ENCODE results near the gene DYNLT4. TPM values are rescaled to one million over a fixed set of nuclear protein-coding genes. Genes with fewer than 3 reads are reported as not detected.

Gene DYNLT4
- total RNA-seq, 1 experiment from 2014 or later, result 0.31 TPM

DNA sequence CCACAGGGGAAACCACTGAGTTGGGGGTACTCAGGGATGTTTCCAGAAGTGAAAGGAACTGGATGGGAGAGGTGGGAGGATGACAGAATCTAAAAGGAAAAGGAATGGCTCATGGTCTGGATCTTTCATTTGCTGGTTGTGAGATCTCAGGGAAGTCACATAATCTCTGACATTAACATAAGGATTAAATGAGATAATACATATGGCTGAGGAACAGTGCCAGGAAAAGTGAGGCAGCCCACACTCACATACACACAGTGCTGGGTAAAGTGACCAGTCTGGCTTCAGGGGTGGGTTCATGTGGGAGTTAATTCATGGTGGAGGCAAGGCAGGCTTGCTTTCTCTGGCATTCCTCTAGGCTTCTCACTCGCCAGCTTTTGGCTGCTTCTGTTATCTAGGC, 39.8 kb upstream of the DYNLT4 start (continued):
- TF ChIP-seq, protein P1, sequence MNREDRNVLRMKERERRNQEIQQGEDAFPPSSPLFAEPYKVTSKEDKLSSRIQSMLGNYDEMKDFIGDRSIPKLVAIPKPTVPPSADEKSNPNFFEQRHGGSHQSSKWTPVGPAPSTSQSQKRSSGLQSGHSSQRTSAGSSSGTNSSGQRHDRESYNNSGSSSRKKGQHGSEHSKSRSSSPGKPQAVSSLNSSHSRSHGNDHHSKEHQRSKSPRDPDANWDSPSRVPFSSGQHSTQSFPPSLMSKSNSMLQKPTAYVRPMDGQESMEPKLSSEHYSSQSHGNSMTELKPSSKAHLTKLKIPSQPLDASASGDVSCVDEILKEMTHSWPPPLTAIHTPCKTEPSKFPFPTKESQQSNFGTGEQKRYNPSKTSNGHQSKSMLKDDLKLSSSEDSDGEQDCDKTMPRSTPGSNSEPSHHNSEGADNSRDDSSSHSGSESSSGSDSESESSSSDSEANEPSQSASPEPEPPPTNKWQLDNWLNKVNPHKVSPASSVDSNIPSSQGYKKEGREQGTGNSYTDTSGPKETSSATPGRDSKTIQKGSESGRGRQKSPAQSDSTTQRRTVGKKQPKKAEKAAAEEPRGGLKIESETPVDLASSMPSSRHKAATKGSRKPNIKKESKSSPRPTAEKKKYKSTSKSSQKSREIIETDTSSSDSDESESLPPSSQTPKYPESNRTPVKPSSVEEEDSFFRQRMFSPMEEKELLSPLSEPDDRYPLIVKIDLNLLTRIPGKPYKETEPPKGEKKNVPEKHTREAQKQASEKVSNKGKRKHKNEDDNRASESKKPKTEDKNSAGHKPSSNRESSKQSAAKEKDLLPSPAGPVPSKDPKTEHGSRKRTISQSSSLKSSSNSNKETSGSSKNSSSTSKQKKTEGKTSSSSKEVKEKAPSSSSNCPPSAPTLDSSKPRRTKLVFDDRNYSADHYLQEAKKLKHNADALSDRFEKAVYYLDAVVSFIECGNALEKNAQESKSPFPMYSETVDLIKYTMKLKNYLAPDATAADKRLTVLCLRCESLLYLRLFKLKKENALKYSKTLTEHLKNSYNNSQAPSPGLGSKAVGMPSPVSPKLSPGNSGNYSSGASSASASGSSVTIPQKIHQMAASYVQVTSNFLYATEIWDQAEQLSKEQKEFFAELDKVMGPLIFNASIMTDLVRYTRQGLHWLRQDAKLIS (CRISPR knock-in tag; IDR thresholded peaks at IDR 0.05; ENCODE audit: borderline replicate concordance), result no peak

DNA sequence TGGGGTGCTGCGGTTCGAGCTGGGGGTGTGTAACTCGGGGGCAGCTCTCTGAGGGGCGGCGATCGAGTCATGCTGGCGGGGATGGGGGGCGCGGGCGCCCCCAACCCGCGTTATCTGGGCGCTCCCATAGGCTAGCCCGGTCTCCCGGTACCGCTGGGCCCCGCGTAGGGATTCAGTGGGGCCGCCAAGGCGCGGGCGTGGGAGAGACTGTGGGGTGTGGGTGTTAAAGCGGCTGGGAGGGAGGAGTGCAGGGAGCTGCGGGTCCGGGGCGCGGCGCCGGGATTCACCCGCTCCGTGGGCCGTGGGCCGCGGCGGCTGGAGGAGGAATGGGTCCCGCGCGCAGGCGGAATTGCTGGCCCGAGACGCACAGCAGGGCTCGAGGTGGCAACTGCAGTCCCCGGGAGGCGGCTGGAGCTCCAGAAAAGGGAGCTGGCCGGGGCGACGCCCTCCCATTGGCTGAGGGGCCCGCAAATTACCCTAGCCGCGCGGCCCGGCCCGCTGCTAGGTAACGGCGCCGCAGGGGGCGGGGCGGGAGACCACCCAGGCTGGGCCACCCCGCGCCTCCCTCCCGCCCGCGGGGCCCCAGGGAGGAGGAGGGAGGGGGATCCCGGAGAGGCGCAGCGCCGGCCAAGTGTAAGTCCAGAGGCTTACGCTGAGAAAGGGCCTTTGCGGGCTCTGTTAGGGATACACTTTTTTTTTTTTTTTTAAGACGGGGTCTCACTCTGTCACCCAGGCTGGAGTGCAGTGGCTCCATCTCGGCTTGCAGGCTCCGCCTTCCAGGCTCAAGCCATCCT, 35.9 kb upstream of the DYNLT4 start, which contains the start of gene PTCH2:
TSS of gene PTCH2 (minus strand) at position 392 of the 794 bp plus-strand sequence. CDS start at position 71, 321 bp downstream.
- DNase-seq (ENCODE audit: low spot score) (peak; percentile 91), ATAC-seq (peak; percentile 93)
- peaks cover 4% of the 10 kb centered on the region; the same call in 1 of the 2 replicates for H3K4me1 Mint-ChIP-seq
- TF ChIP-seq, protein P2, sequence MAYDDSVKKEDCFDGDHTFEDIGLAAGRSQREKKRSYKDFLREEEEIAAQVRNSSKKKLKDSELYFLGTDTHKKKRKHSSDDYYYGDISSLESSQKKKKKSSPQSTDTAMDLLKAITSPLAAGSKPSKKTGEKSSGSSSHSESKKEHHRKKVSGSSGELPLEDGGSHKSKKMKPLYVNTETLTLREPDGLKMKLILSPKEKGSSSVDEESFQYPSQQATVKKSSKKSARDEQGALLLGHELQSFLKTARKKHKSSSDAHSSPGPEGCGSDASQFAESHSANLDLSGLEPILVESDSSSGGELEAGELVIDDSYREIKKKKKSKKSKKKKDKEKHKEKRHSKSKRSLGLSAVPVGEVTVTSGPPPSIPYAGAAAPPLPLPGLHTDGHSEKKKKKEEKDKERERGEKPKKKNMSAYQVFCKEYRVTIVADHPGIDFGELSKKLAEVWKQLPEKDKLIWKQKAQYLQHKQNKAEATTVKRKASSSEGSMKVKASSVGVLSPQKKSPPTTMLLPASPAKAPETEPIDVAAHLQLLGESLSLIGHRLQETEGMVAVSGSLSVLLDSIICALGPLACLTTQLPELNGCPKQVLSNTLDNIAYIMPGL (CRISPR knock-in tag; IDR thresholded peaks at IDR 0.05), result 0 out of 2 replicates have a peak, but pooled peaks have one; percentile 15
- TF ChIP-seq FOXK1 (CRISPR knock-in tag; IDR thresholded peaks at IDR 0.05) (no peak), SP1 (CRISPR knock-in tag; conservative IDR thresholded peaks at IDR 0.05) (peak; percentile 43; the same call in 1 of the 2 replicates), ZNF263 (CRISPR knock-in tag; IDR thresholded peaks at IDR 0.05; ENCODE audit: low read depth) (no peak), KAT7 (CRISPR knock-in tag; IDR thresholded peaks at IDR 0.05; ENCODE audit: borderline replicate concordance) (0 out of 2 replicates have a peak, but pooled peaks have one; percentile 63), CBFB (CRISPR knock-in tag; IDR thresholded peaks at IDR 0.05; ENCODE audit: low read depth) (no peak), NFYB (CRISPR knock-in tag; conservative IDR thresholded peaks at IDR 0.05; ENCODE audit: low read depth) (peak; percentile 62), ZNF423 (CRISPR knock-in tag; IDR thresholded peaks at IDR 0.05) (peak; percentile 63; the same call in 1 of the 2 replicates)
- TF ChIP-seq, protein P3, sequence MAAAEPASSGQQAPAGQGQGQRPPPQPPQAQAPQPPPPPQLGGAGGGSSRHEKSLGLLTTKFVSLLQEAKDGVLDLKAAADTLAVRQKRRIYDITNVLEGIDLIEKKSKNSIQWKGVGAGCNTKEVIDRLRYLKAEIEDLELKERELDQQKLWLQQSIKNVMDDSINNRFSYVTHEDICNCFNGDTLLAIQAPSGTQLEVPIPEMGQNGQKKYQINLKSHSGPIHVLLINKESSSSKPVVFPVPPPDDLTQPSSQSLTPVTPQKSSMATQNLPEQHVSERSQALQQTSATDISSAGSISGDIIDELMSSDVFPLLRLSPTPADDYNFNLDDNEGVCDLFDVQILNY (CRISPR knock-in tag; IDR thresholded peaks at IDR 0.05), result 0 out of 2 replicates have a peak, but pooled peaks have one; percentile 51
- TF ChIP-seq, protein P4, sequence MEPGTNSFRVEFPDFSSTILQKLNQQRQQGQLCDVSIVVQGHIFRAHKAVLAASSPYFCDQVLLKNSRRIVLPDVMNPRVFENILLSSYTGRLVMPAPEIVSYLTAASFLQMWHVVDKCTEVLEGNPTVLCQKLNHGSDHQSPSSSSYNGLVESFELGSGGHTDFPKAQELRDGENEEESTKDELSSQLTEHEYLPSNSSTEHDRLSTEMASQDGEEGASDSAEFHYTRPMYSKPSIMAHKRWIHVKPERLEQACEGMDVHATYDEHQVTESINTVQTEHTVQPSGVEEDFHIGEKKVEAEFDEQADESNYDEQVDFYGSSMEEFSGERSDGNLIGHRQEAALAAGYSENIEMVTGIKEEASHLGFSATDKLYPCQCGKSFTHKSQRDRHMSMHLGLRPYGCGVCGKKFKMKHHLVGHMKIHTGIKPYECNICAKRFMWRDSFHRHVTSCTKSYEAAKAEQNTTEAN (CRISPR knock-in tag; IDR thresholded peaks at IDR 0.05), result 0 out of 2 replicates have a peak, but pooled peaks have one; percentile 36
- TF ChIP-seq, protein P5, sequence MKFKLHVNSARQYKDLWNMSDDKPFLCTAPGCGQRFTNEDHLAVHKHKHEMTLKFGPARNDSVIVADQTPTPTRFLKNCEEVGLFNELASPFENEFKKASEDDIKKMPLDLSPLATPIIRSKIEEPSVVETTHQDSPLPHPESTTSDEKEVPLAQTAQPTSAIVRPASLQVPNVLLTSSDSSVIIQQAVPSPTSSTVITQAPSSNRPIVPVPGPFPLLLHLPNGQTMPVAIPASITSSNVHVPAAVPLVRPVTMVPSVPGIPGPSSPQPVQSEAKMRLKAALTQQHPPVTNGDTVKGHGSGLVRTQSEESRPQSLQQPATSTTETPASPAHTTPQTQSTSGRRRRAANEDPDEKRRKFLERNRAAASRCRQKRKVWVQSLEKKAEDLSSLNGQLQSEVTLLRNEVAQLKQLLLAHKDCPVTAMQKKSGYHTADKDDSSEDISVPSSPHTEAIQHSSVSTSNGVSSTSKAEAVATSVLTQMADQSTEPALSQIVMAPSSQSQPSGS (CRISPR knock-in tag; IDR thresholded peaks at IDR 0.05; ENCODE audit: borderline replicate concordance, low read depth), result no peak
- TF ChIP-seq, protein P6, sequence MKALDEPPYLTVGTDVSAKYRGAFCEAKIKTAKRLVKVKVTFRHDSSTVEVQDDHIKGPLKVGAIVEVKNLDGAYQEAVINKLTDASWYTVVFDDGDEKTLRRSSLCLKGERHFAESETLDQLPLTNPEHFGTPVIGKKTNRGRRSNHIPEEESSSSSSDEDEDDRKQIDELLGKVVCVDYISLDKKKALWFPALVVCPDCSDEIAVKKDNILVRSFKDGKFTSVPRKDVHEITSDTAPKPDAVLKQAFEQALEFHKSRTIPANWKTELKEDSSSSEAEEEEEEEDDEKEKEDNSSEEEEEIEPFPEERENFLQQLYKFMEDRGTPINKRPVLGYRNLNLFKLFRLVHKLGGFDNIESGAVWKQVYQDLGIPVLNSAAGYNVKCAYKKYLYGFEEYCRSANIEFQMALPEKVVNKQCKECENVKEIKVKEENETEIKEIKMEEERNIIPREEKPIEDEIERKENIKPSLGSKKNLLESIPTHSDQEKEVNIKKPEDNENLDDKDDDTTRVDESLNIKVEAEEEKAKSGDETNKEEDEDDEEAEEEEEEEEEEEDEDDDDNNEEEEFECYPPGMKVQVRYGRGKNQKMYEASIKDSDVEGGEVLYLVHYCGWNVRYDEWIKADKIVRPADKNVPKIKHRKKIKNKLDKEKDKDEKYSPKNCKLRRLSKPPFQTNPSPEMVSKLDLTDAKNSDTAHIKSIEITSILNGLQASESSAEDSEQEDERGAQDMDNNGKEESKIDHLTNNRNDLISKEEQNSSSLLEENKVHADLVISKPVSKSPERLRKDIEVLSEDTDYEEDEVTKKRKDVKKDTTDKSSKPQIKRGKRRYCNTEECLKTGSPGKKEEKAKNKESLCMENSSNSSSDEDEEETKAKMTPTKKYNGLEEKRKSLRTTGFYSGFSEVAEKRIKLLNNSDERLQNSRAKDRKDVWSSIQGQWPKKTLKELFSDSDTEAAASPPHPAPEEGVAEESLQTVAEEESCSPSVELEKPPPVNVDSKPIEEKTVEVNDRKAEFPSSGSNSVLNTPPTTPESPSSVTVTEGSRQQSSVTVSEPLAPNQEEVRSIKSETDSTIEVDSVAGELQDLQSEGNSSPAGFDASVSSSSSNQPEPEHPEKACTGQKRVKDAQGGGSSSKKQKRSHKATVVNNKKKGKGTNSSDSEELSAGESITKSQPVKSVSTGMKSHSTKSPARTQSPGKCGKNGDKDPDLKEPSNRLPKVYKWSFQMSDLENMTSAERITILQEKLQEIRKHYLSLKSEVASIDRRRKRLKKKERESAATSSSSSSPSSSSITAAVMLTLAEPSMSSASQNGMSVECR (CRISPR knock-in tag; IDR thresholded peaks at IDR 0.05; ENCODE audit: borderline replicate concordance), result peak; percentile 69; the same call in 1 of the 2 replicates
- H3K27ac Mint-ChIP-seq, result no peak within 1 kb of the TSS
- H3K36me3 Mint-ChIP-seq, result no peaks in the 10 kb centered on the region
- CTCF ChIA-PET, result interaction anchor here (0.7 to 1.9 kb wide), 11 partner anchors 11 to 460 kb away, joined by 3 to 11 read pairs (median 4); partner anchors contain the start of genes PLK3 and RNU5D-1
- peaks cover 29% of the 10 kb centered on the region for H3K27me3 Mint-ChIP-seq (ENCODE audit: low read depth)
- H3K4me3 Mint-ChIP-seq, result peak within 1 kb of the TSS; percentile 67
- H3K9me3 Mint-ChIP-seq, result no peaks in the 10 kb centered on the region
- POLR2A ChIA-PET, result interaction anchor here (0.6 to 1.8 kb wide), 7 partner anchors 13 to 364 kb away, joined by 3 to 8 read pairs (median 4); partner anchors contain the start of genes BTBD19, HECTD3 and UROD

Measured in WTC11 (cell line).